Endometrial microvascular endothelial cells (primary cell): Measurements from ENCODE around the gene EED. TPM values are rescaled to one million over a fixed set of nuclear protein-coding genes. Genes with fewer than 3 reads are reported as not detected.
"Not testable (repeated sequence)": the region's sequence is repeated elsewhere in the genome, so short reads cannot be mapped to it uniquely, and the experiment has no call there.

Source experiments
- in situ Hi-C: cut with HindIII; loops from 2 replicates; pipeline ENCODE4 v1.10.0; 2017; ENCODE audit warnings: low sequenced_read_pairs, low pct_unique_long_range_greater_than_20kb; ENCODE audit errors: inconsistent ontology term
- total RNA-seq: library from RNA; depleted of rRNA; stranded (reverse); fragments of >200 nt; gene quantifications from one replicate; pipeline ENCODE4 v1.2.3, GENCODE V29; 2015; ENCODE audit errors: inconsistent ontology term

The EED gene
- total RNA-seq, 1 donor from 2014 or later: 11.2 TPM

- in situ Hi-C loops: no loop called here
Measured at GRCh38 chr11:86278226-86278625, 33.7 kb downstream of the EED start.

- in situ Hi-C loops: no loop called here
Measured at GRCh38 chr11:86279747-86280146, 35.2 kb downstream of the EED start.

GRCh38 chr11:86287468-86287796, 42.9 kb downstream of the EED start:
- in situ Hi-C loops: no loop called here

- in situ Hi-C loops: no loop called here
Measured at GRCh38 chr11:86288776-86289507, 44.4 kb downstream of the EED start.

- in situ Hi-C loops: not testable (repeated sequence)
Measured at GRCh38 chr11:86289508-86290280, 45.1 kb downstream of the EED start.

- in situ Hi-C loops: no loop called here
Measured at GRCh38 chr11:86291466-86292262, 47.1 kb downstream of the EED start.

- in situ Hi-C loops: no loop called here
Measured at GRCh38 chr11:86292912-86293616, 48.5 kb downstream of the EED start.

- in situ Hi-C loops: no loop called here
Measured at GRCh38 chr11:86294026-86294425, 49.5 kb downstream of the EED start.

- in situ Hi-C loops: no loop called here
Measured at GRCh38 chr11:86301742-86302091, 57.2 kb downstream of the EED start.

- in situ Hi-C loops: no loop called here
Measured at GRCh38 chr11:86302092-86302793, 57.7 kb downstream of the EED start, which contains the start of gene HIKESHI. TSS of gene HIKESHI (plus strand) at chr11:86302240. CDS start at chr11:86302449, 209 bp downstream.

GRCh38 chr11:86303257-86303656, 58.7 kb downstream of the EED start:
- in situ Hi-C loops: no loop called here

- in situ Hi-C loops: not testable (repeated sequence)
Measured at GRCh38 chr11:86308710-86309109, 64.2 kb downstream of the EED start.

GRCh38 chr11:86313793-86314192, 69.2 kb downstream of the EED start:
- in situ Hi-C loops: no loop called here

- in situ Hi-C loops: no loop called here
Measured at GRCh38 chr11:86314636-86315035, 70.1 kb downstream of the EED start.

Other genes starting within 250 kb of the EED start
- gene PICALM, start 175.7 kb upstream of the EED start, total RNA-seq: 212 TPM
- gene HIKESHI, start 57.5 kb downstream of the EED start, total RNA-seq: 62.1 TPM
- 2.6 TPM for gene CCDC81, start 130.1 kb downstream of the EED start, total RNA-seq